Activated naive CD4-positive, alpha-beta T cell treated with Interleukin-2 at 50 U/mL for 16 hours (primary cell): ENCODE data around the gene IL17A.

Experiments used
- DNase-seq: peaks from one replicate; pipeline ENCODE4 v3.0.0-alpha.2; 2020

Gene IL17A

GRCh38 chr6:52186075-52186474 lies at the start of gene IL17A:
TSS of gene IL17A (plus strand) at chr6:52186375. CDS start at chr6:52186432, 57 bp downstream.
- no peak for DNase-seq

DNA sequence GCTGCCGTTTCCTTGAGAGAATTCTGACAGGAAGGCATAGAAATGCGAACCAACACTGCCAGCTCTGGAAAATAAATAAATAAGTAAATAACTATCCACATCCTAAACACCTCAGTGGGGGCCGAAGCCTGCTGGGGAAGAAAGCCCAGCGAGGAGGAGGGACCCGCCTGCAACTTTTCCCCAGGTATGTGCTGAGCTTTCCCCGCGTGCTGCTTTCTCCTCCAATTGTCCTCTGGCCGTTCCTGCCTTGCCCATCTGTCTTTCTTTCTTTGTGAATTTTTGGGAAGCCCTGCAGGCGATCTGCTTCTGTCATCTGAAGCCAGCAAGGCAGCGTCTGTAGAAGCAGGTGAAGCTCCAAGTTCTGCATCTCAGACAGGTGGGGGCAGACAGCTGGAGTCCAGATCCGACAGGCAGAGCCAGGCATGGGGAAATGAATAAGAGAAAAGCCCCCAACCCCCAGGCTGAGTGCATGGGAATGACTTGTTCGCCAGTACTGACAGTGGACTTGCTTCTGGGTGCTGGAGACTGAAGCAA lies 49.2 kb upstream of the IL17A start:
- DNase-seq = no peak

- no peak for DNase-seq
Measured at GRCh38 chr6:52138284-52138683, 47.9 kb upstream of the IL17A start.

- DNase-seq = no peak
Measured at GRCh38 chr6:52139985-52140680, 46.0 kb upstream of the IL17A start.

DNA sequence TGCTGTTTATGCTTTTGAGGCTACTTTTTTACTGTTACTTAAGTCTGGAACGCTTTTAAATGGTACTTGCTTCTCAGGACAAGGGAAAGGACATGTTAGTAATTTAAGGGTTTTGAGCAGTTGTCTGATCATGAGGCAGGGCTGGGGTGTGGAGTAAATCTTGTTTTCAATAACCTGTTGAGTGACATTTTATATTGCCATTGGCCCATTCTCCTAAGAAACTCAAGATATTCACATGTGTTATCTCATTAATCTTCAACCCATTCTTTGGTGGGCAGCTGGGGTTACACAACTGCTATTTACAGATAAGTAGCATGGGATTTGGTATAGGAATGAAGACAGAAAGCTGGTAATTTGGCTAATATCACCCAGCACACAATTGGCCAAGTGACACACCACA lies 44.6 kb upstream of the IL17A start:
- no peak for DNase-seq

DNA sequence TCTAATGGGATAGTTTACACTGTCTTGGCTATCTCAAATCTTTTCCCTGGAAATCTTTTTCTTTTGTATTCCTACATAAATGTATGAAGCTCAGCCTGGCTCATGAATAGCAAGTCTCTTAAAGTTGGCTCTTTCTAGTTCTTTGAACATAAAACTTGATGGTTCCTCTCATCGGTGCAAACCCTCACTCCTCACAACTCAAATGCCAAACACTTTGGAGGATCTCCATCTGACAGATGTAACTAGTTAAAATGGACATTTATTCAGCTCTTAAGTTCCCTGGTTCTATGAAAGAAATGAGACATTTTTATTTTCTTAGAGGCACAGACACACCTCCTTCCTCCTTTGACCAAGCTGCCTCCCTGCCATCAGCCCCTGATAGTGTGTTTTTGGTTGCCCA lies 43.6 kb upstream of the IL17A start:
- DNase-seq = no peak

DNA sequence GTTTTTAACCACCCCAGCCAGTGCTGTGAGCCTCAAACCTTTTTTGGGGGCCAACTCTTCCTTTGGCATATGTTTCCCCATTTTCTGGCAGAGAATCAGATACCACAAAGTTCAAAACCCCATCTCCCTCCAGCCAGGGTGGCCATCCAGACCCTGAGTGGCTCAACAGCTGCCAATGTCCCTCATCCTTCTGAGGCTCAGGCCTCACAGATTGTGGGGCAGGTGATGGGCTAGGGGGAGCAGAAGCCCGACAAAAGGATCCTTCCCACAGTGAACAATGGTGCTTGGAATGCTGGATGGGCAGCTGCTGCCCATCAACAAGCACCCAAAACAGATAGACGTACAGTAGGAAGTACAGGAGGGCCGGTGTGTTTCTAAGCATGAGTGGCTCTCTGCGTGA lies 42.6 kb upstream of the IL17A start:
- no peak for DNase-seq

GRCh38 chr6:52144196-52145076 lies 41.7 kb upstream of the IL17A start:
- no peak for DNase-seq

DNA sequence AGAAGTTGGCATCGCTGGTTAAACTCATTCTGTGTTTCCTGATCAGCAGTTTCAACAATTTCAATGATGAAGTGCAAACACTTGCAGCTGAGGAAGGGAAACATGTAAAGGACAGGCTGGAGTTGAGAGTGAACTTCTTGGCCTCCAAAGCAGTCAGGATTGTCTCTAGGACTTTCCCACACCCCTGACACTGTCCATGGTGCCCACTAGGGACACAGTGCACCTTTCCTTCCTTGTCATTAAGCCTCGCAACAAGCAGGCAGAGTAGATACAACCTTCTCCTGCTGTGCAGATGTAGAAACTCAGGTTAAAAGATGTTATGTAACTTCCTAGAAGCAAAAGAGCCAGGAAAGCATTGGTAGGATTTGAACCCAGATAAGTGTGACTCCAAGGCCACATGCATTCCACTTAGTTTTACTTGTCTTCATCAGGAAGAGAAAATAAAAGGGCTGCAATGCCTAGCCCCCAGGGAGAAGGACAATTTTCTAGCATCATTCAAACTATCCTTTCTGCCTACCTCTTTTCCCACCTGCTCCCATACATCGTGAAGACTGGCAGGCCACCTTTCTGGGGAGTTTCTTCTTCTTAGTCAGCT lies 39.2 kb upstream of the IL17A start:
- DNase-seq = no peak

DNA sequence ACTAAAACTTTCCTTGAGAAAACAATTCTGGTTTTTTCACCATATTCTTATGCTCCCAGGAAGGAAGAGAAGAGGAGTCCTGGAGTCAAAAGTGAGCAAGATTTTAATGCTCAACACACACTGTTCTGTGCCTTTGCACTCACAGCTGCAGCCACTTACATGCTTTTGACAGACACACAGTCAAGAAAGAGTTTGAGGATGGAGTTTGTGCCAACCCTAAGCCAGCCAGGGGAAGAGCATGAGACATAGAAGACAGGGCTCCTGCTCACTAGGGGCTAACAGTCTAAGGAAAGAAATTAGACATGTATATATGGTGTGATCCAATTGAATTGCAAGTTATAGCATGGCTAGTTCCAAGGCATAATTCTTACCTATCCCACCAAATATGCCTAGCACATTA lies 37.1 kb upstream of the IL17A start:
- DNase-seq = no peak

DNA sequence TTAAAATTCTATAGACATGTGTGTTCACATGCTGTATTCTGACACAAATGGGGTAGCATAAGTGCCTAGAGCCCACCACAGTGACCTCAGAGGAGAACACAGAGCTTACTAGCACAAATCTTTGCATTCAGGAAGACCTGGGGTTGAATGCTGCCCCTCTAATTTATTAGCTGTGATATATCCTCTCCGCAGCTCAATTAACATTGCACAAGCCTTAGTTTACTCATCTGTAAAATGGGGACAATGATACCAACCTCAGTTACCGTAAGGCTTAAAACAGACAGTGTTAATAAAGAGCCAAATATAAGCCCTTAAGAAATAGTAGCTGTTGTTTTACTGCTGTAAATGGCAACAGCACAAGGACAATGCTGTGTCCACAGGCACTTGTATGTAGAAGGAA lies 36.2 kb upstream of the IL17A start:
- no peak for DNase-seq

GRCh38 chr6:52152070-52152423 lies 34.1 kb upstream of the IL17A start:
- DNase-seq = no peak

DNA sequence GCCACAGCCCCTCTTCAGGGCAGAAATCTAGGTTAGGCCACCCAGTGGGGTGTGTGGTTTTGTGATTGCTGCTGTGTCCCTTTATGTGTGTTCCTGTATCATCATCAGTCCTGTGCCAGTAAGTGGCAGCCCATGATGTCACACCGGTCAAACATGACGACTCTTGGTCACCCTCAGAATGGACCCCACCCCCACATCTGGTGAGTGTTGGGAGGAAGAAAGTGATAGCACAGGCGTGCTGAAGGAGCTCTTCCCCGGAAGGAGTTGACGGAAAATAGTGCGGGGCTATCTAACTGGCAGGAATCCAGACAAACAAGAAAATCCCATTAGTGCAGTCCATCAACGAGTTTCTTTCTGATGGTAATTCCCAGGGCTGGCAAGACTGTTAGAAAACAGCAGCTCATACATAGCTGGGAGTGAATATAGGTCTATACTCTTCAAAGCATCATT lies 33.4 kb upstream of the IL17A start:
- no peak for DNase-seq

DNA sequence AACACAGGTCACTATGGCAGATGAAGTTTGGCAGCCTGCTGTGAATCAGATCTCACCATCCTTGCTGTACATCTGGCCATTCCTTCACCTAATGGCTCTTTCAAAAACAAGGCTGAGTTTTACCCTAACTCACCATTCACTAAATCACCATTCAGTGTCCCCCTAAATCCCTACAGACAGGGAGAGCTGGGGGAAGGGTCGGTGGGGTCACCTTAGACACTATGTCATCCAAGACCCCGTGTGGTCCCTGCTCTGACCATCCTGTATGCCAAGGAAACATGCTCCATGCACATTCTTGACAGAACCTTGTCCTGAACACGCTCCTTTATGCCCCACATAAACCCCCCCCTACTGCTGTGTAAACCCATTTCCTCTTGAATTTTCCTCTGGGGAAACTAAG lies 31.8 kb upstream of the IL17A start:
- no peak for DNase-seq

DNA sequence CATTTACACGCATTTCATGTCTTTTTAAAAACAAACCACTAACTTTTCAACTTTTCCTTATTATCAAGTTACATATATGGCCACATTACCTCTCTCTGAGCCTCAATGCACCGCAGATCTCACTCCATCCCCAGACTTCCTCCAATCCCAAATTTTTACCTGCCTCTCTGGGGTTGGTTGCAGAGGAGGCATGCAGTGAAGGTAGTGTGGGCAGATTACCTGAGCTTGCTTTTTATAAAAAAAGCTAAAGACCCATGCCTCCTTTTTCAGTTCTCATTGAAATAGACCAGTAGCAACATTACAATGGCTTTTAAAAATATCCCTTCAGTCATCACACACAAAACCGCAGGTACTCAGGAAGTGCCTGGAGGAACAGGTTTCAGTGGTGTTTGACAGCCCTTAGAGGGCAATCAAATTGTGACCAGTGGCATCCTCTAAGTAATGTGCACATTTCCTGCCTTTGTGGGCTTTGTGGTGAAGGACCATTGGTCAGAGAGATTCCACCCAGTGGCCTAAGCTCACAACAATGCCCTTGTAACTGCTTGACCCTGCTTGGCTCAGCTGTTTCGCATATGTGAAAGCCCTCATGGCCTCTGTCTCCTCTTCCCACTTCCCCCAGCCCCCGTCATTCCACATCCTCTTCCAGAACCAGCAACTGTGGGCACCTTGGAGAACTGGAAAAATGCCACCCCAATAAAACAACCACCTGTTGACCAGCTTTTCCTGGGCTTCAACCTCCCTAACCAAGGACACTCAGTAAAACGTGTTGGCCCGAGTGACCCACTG lies 30.2 kb upstream of the IL17A start:
- DNase-seq = no peak

GRCh38 chr6:52157301-52157941 lies 28.8 kb upstream of the IL17A start:
- peak; percentile 37 for DNase-seq

GRCh38 chr6:52160472-52161104 lies 25.6 kb upstream of the IL17A start:
- no peak for DNase-seq

- no peak for DNase-seq
Measured at GRCh38 chr6:52161689-52162438, 24.3 kb upstream of the IL17A start.

- no peak for DNase-seq
Measured at GRCh38 chr6:52162940-52163908, 23.0 kb upstream of the IL17A start.
